Dendritic cell treated with granulocyte-macrophage colony-stimulating factor and Interleukin-4, amounts not matched to agents 40 ng/mL and 50 ng/mL, for 4 days (primary cell): ENCODE measurements around the gene CTCF.
"Not testable (repeated sequence)": the region's sequence is repeated elsewhere in the genome, so short reads cannot be mapped to it uniquely, and the experiment has no call there.

Experiments
- H3K27ac Mint-ChIP-seq: one replicate; pipeline ENCODE4 v1.8.0; 2022; ENCODE audit warnings: mild to moderate bottlenecking, mixed read lengths
- H3K27me3 Mint-ChIP-seq: one replicate; pipeline ENCODE4 v1.8.0; 2022; ENCODE audit warnings: mild to moderate bottlenecking, mixed read lengths
- H3K36me3 Mint-ChIP-seq: one replicate; pipeline ENCODE4 v1.8.0; 2022; ENCODE audit warnings: low read depth, mixed read lengths
- H3K4me1 Mint-ChIP-seq: one replicate; pipeline ENCODE4 v1.8.0; 2022; ENCODE audit warnings: low read depth, mixed read lengths
- H3K4me3 Mint-ChIP-seq: one replicate; pipeline ENCODE4 v1.8.0; 2022; ENCODE audit warnings: mild to moderate bottlenecking, moderate library complexity, mixed read lengths
- H3K9me3 Mint-ChIP-seq: one replicate; pipeline ENCODE4 v1.8.0; 2022; ENCODE audit warnings: mixed read lengths
- intact Hi-C: fragments of 100-400 bp; cut with micrococcal nuclease; formaldehyde crosslinking; loops from one replicate; pipeline ENCODE4 v1.15.0; 2022

Gene CTCF

GRCh38 chr16:67562526-67562917 lies at the start of gene CTCF:
TSS of gene CTCF (plus strand) at chr16:67562526. CDS start at chr16:67610833, 48,307 bp downstream.
- Mint-ChIP-seq H3K4me3 (peak within 1 kb of the TSS; percentile 87), H3K27ac (peak within 1 kb of the TSS; percentile 95), H3K4me1 (peaks cover 32% of the 10 kb centered on the region), H3K9me3 (no peaks in the 10 kb centered on the region), H3K27me3 (no peaks in the 10 kb centered on the region), H3K36me3 (peaks cover 7% of the 10 kb centered on the region)
- intact Hi-C loops = loop anchor here (1.0 to 2.0 kb wide), 3 partner anchors 32 to 98 kb away; partner anchors contain the start of genes ACD and PARD6A

GRCh38 chr16:67513892-67514291 lies 48.4 kb upstream of the CTCF start:
- not testable (repeated sequence) for H3K9me3 Mint-ChIP-seq, H3K27ac Mint-ChIP-seq, H3K4me3 Mint-ChIP-seq, H3K36me3 Mint-ChIP-seq, H3K27me3 Mint-ChIP-seq
- intact Hi-C loops = loop anchor here (1.0 kb wide), 1 partner anchor 20 kb away; no protein-coding TSS in a partner anchor
- H3K4me1 Mint-ChIP-seq = peaks cover 39% of the 10 kb centered on the region

GRCh38 chr16:67514382-67514828 lies 47.9 kb upstream of the CTCF start:
- Mint-ChIP-seq H3K27me3 (peaks cover 2% of the 10 kb centered on the region), H3K4me1 (peaks cover 44% of the 10 kb centered on the region), H3K27ac (no peak overlapping the region), H3K36me3 (no peaks in the 10 kb centered on the region), H3K9me3 (no peaks in the 10 kb centered on the region), H3K4me3 (no peak overlapping the region)
- intact Hi-C loops = loop anchor here (1.0 kb wide), 1 partner anchor 20 kb away; no protein-coding TSS in a partner anchor

- Mint-ChIP-seq H3K36me3 (no peaks in the 10 kb centered on the region), H3K27me3 (peaks cover 3% of the 10 kb centered on the region), H3K4me1 (peaks cover 62% of the 10 kb centered on the region), H3K9me3 (no peaks in the 10 kb centered on the region), H3K4me3 (no peak overlapping the region), H3K27ac (peak overlapping the region; percentile 22)
- intact Hi-C loops = loop anchor here (5.0 kb wide), 1 partner anchor 34 kb away; the partner anchor contains the start of genes AGRP and ATP6V0D1
These were observed 45.8 kb upstream of the CTCF start for GRCh38 chr16:67516296-67517154.

- H3K4me1 Mint-ChIP-seq = peaks cover 63% of the 10 kb centered on the region
- no peaks in the 10 kb centered on the region for H3K9me3 Mint-ChIP-seq
- intact Hi-C loops = loop anchor here (5.0 kb wide), 1 partner anchor 35 kb away; the partner anchor contains the start of genes AGRP and ATP6V0D1
- no peak overlapping the region for H3K27ac Mint-ChIP-seq
- no peaks in the 10 kb centered on the region for H3K36me3 Mint-ChIP-seq
- no peak overlapping the region for H3K4me3 Mint-ChIP-seq
- H3K27me3 Mint-ChIP-seq = peaks cover 3% of the 10 kb centered on the region
These were observed 45.2 kb upstream of the CTCF start for GRCh38 chr16:67517155-67517445.

GRCh38 chr16:67517661-67518423 lies 44.5 kb upstream of the CTCF start:
- Mint-ChIP-seq H3K36me3 (no peaks in the 10 kb centered on the region), H3K4me3 (no peak overlapping the region), H3K27ac (peak overlapping the region; percentile 41), H3K27me3 (peaks cover 6% of the 10 kb centered on the region), H3K9me3 (no peaks in the 10 kb centered on the region), H3K4me1 (peaks cover 66% of the 10 kb centered on the region)
- intact Hi-C loops = loop anchor here (5.0 kb wide), 1 partner anchor 36 kb away; the partner anchor contains the start of genes AGRP and ATP6V0D1

GRCh38 chr16:67518676-67519075 lies 43.6 kb upstream of the CTCF start:
- peaks cover 7% of the 10 kb centered on the region for H3K27me3 Mint-ChIP-seq
- H3K36me3 Mint-ChIP-seq = no peaks in the 10 kb centered on the region
- peak overlapping the region; percentile 41 for H3K27ac Mint-ChIP-seq
- intact Hi-C loops = loop anchor here (5.0 kb wide), 1 partner anchor 36 kb away; the partner anchor contains the start of genes AGRP and ATP6V0D1
- H3K4me1 Mint-ChIP-seq = peaks cover 67% of the 10 kb centered on the region
- H3K4me3 Mint-ChIP-seq = no peak overlapping the region
- H3K9me3 Mint-ChIP-seq = no peaks in the 10 kb centered on the region

- peaks cover 7% of the 10 kb centered on the region for H3K27me3 Mint-ChIP-seq
- peak overlapping the region; percentile 41 for H3K27ac Mint-ChIP-seq
- H3K4me1 Mint-ChIP-seq = peaks cover 67% of the 10 kb centered on the region
- intact Hi-C loops = loop anchor here (5.0 kb wide), 1 partner anchor 37 kb away; the partner anchor contains the start of genes AGRP and ATP6V0D1
- H3K36me3 Mint-ChIP-seq = no peaks in the 10 kb centered on the region
- no peaks in the 10 kb centered on the region for H3K9me3 Mint-ChIP-seq
- H3K4me3 Mint-ChIP-seq = no peak overlapping the region
These were observed 43.1 kb upstream of the CTCF start for GRCh38 chr16:67519242-67519641.

GRCh38 chr16:67521095-67521804 lies 41.1 kb upstream of the CTCF start:
- Mint-ChIP-seq H3K27me3 (peaks cover 27% of the 10 kb centered on the region), H3K4me3 (peak overlapping the region; percentile 84)
- intact Hi-C loops = loop anchor here (1.0 kb wide), 3 partner anchors 41 to 285 kb away; partner anchors contain the start of genes CTCF, RANBP10 and TSNAXIP1

GRCh38 chr16:67525176-67525860 lies 37.0 kb upstream of the CTCF start:
- peaks cover 11% of the 10 kb centered on the region for H3K36me3 Mint-ChIP-seq
- H3K9me3 Mint-ChIP-seq = no peaks in the 10 kb centered on the region
- intact Hi-C loops = no loop called here
- H3K4me1 Mint-ChIP-seq = peaks cover 31% of the 10 kb centered on the region
- no peak overlapping the region for H3K4me3 Mint-ChIP-seq
- H3K27me3 Mint-ChIP-seq = peaks cover 32% of the 10 kb centered on the region
- peak overlapping the region; percentile 13 for H3K27ac Mint-ChIP-seq

More at GRCh38 chr16:67521095-67521804, 41.1 kb upstream of the CTCF start:
- no peaks in the 10 kb centered on the region for H3K36me3 Mint-ChIP-seq
- peak overlapping the region; percentile 99 for H3K27ac Mint-ChIP-seq
- H3K4me1 Mint-ChIP-seq = peaks cover 68% of the 10 kb centered on the region
- no peaks in the 10 kb centered on the region for H3K9me3 Mint-ChIP-seq

- Mint-ChIP-seq H3K27ac (peak overlapping the region; percentile 14), H3K27me3 (peaks cover 32% of the 10 kb centered on the region), H3K36me3 (peaks cover 16% of the 10 kb centered on the region), H3K4me1 (peaks cover 30% of the 10 kb centered on the region), H3K9me3 (no peaks in the 10 kb centered on the region), H3K4me3 (no peak overlapping the region)
- intact Hi-C loops = no loop called here
These were observed 36.1 kb upstream of the CTCF start for GRCh38 chr16:67526149-67526791.

- peaks cover 28% of the 10 kb centered on the region for H3K27me3 Mint-ChIP-seq
- H3K4me1 Mint-ChIP-seq = peaks cover 40% of the 10 kb centered on the region
- H3K4me3 Mint-ChIP-seq = peak within 1 kb of the TSS; percentile 81
- no peaks in the 10 kb centered on the region for H3K9me3 Mint-ChIP-seq
- intact Hi-C loops = no loop called here
- H3K27ac Mint-ChIP-seq = peak within 1 kb of the TSS; percentile 96
- H3K36me3 Mint-ChIP-seq = peaks cover 26% of the 10 kb centered on the region
These were observed 34.0 kb upstream of the CTCF start, which contains the start of gene RIPOR1 for GRCh38 chr16:67528222-67528869. TSS of gene RIPOR1 (plus strand) at chr16:67528829. CDS start at chr16:67538447, 9,618 bp downstream.
